ENCODE results near the gene SLC13A4. TPM values are rescaled to one million over a fixed set of nuclear protein-coding genes. Genes with fewer than 3 reads are reported as not detected.

The SLC13A4 gene
- total RNA-seq, 4 donors from 2014 or later: not detected

GRCh38 chr7:135726911-135727673 is 894 bp downstream of the SLC13A4 start:
- in situ Hi-C loops (cut with MboI; ENCODE audit: low sequenced_read_pairs in 4 of 4) (no loop called here), intact Hi-C loops (cut with DNase I; ENCODE audit: low total_unique reads) (no loop called here)
- Histone ChIP-seq H3K36me3 (no peaks in the 10 kb centered on the region), H3K4me3 (no peak overlapping the region), H3K27me3 (no peaks in the 10 kb centered on the region), H3K4me1 (no peaks in the 10 kb centered on the region), H3K9me3 (no peaks in the 10 kb centered on the region), H3K27ac (no peak overlapping the region)
- DNase-seq (no peak), ATAC-seq (no peak)
- TF ChIP-seq CTCF (IDR thresholded peaks at IDR 0.05 in 4 of 5, conservative IDR thresholded peaks at IDR 0.05 in 1 of 5) (no peak), POLR2A (IDR thresholded peaks at IDR 0.05) (no peak)

- no peak for TF ChIP-seq POLR2A (IDR thresholded peaks at IDR 0.05)
- no peak for TF ChIP-seq CTCF (IDR thresholded peaks at IDR 0.05 in 4 of 5, conservative IDR thresholded peaks at IDR 0.05 in 1 of 5)
- intact Hi-C loops (cut with DNase I; ENCODE audit: low total_unique reads): no loop called here
- H3K27me3 ChIP-seq: no peaks in the 10 kb centered on the region
- no peak overlapping the region for H3K4me3 ChIP-seq
- no peak for ATAC-seq
- no peaks in the 10 kb centered on the region for H3K4me1 ChIP-seq
- no peak for DNase-seq
- H3K27ac ChIP-seq: no peak overlapping the region
- no peaks in the 10 kb centered on the region for H3K9me3 ChIP-seq
- in situ Hi-C loops (cut with MboI; ENCODE audit: low sequenced_read_pairs in 4 of 4): no loop called here
- H3K36me3 ChIP-seq: no peaks in the 10 kb centered on the region
Measured at GRCh38 chr7:135726276-135726788, 1.7 kb downstream of the SLC13A4 start.

GRCh38 chr7:135723411-135723810 is 4.6 kb downstream of the SLC13A4 start:
- intact Hi-C loops (cut with DNase I; ENCODE audit: low total_unique reads): no loop called here
- TF ChIP-seq CTCF (IDR thresholded peaks at IDR 0.05 in 4 of 5, conservative IDR thresholded peaks at IDR 0.05 in 1 of 5): no peak
- no peak for TF ChIP-seq POLR2A (IDR thresholded peaks at IDR 0.05)
- in situ Hi-C loops (cut with MboI; ENCODE audit: low sequenced_read_pairs in 4 of 4): no loop called here
- Histone ChIP-seq H3K4me3 (no peak overlapping the region), H3K9me3 (no peaks in the 10 kb centered on the region), H3K27me3 (no peaks in the 10 kb centered on the region), H3K4me1 (no peaks in the 10 kb centered on the region), H3K27ac (no peak overlapping the region), H3K36me3 (no peaks in the 10 kb centered on the region)
- ATAC-seq (no peak), DNase-seq (no peak)

GRCh38 chr7:135721198-135721820 is 6.7 kb downstream of the SLC13A4 start:
- H3K36me3 ChIP-seq: no peaks in the 10 kb centered on the region
- H3K9me3 ChIP-seq: no peaks in the 10 kb centered on the region
- H3K27me3 ChIP-seq: no peaks in the 10 kb centered on the region
- no peaks in the 10 kb centered on the region for H3K4me1 ChIP-seq
- DNase-seq (no peak), ATAC-seq (no peak)
- no peak for TF ChIP-seq CTCF (IDR thresholded peaks at IDR 0.05 in 4 of 5, conservative IDR thresholded peaks at IDR 0.05 in 1 of 5)
- no peak for TF ChIP-seq POLR2A (IDR thresholded peaks at IDR 0.05)
- in situ Hi-C loops (cut with MboI; ENCODE audit: low sequenced_read_pairs in 4 of 4): no loop called here
- intact Hi-C loops (cut with DNase I; ENCODE audit: low total_unique reads): no loop called here
- no peak overlapping the region for H3K27ac ChIP-seq
- H3K4me3 ChIP-seq: no peak overlapping the region

All from gastrocnemius medialis (tissue), 4 donors.